Esophagus squamous epithelium (tissue), 4 donors: ENCODE data around the gene FGF14.

Experiments
- POLR2A ChIP-seq, 4 donors: fragments of 450-650 bp; IDR thresholded peaks; one replicate each; pipeline ENCODE4 v1.6.1; 2017; ENCODE audit warnings: antibody characterized with exemption in 4 of 4, mild to moderate bottlenecking in 4 of 4, moderate library complexity in 3 of 4
- TF ChIP-seq, protein P1 (sequence below), 6 experiments: fragments of 450-650 bp in 4 of 6; fragments of 200-600 bp in 2 of 6; sonication (generic) in 2 of 6; IDR thresholded peaks; one replicate each; pipeline ENCODE4 v1.5.1; 2016 to 2019; ENCODE audit warnings: antibody characterized with exemption in 6 of 6, mild to moderate bottlenecking in 4 of 6, moderate library complexity in 4 of 6

DNA sequence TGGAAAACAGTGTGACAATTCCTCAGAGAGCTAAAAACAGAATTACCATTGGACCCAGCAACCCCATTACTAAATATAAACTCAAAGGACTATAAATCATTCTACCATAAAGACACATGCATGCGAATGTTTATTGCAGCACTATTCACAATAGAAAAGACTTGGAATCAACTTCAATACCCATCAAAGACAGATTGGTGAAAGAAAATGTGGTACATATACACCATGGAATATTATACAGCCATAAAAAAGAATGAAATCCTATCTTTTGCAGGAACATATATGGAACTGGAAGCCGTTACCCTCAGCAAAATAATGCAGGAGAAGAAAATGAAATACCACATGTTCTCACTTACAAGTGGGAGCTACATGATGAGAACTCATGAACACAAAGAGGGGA, 20.8 kb upstream of the FGF14 start:
- TF ChIP-seq, protein P1, sequence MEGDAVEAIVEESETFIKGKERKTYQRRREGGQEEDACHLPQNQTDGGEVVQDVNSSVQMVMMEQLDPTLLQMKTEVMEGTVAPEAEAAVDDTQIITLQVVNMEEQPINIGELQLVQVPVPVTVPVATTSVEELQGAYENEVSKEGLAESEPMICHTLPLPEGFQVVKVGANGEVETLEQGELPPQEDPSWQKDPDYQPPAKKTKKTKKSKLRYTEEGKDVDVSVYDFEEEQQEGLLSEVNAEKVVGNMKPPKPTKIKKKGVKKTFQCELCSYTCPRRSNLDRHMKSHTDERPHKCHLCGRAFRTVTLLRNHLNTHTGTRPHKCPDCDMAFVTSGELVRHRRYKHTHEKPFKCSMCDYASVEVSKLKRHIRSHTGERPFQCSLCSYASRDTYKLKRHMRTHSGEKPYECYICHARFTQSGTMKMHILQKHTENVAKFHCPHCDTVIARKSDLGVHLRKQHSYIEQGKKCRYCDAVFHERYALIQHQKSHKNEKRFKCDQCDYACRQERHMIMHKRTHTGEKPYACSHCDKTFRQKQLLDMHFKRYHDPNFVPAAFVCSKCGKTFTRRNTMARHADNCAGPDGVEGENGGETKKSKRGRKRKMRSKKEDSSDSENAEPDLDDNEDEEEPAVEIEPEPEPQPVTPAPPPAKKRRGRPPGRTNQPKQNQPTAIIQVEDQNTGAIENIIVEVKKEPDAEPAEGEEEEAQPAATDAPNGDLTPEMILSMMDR (IDR thresholded peaks at IDR 0.05) = no peak
- TF ChIP-seq POLR2A (IDR thresholded peaks at IDR 0.05) = no peak
